Activated T-cell treated with anti-CD3 and anti-CD28 coated beads for 48 hours (primary cell): ENCODE measurements around the gene PDE6A.
"Not testable (repeated sequence)": the region's sequence is repeated elsewhere in the genome, so short reads cannot be mapped to it uniquely, and the experiment has no call there.

Experiments
- DNase-seq: peaks from one replicate; pipeline ENCODE4 v3.0.0-alpha.2; 2020; ENCODE audit warnings: low read depth

The PDE6A gene

GRCh38 chr5:149951138-149951749 lies 6.7 kb upstream of the PDE6A start:
- DNase-seq = no peak

- no peak for DNase-seq
Observed at GRCh38 chr5:149948993-149949392, 4.4 kb upstream of the PDE6A start.

- DNase-seq = no peak
Observed at GRCh38 chr5:149946118-149946517, 1.5 kb upstream of the PDE6A start.

GRCh38 chr5:149943177-149943949 lies 1.2 kb downstream of the PDE6A start:
- DNase-seq = not testable (repeated sequence)

- not testable (repeated sequence) for DNase-seq
Observed at GRCh38 chr5:149942741-149943169, 1.8 kb downstream of the PDE6A start.

- DNase-seq = no peak
Observed at GRCh38 chr5:149942199-149942598, 2.4 kb downstream of the PDE6A start.

- DNase-seq = no peak
Observed at GRCh38 chr5:149941795-149942194, 2.8 kb downstream of the PDE6A start.

- no peak for DNase-seq
Observed at GRCh38 chr5:149940941-149941644, 3.5 kb downstream of the PDE6A start.

GRCh38 chr5:149940077-149940574 lies 4.5 kb downstream of the PDE6A start:
- no peak for DNase-seq

- DNase-seq = no peak
Observed at GRCh38 chr5:149939546-149939945, 5.0 kb downstream of the PDE6A start.

- DNase-seq = no peak
Observed at GRCh38 chr5:149938791-149939358, 5.7 kb downstream of the PDE6A start.

- DNase-seq = no peak
Observed at GRCh38 chr5:149938279-149938678, 6.3 kb downstream of the PDE6A start.

GRCh38 chr5:149937610-149938009 lies 7.0 kb downstream of the PDE6A start:
- DNase-seq = no peak

- DNase-seq = no peak
Observed at GRCh38 chr5:149936700-149937091, 7.9 kb downstream of the PDE6A start.

- no peak for DNase-seq
Observed at GRCh38 chr5:149936044-149936699, 8.4 kb downstream of the PDE6A start.

GRCh38 chr5:149935431-149935901 lies 9.1 kb downstream of the PDE6A start:
- no peak for DNase-seq

- DNase-seq = no peak
Observed at GRCh38 chr5:149932445-149933350, 11.9 kb downstream of the PDE6A start.

GRCh38 chr5:149931992-149932436 lies 12.6 kb downstream of the PDE6A start:
- no peak for DNase-seq

GRCh38 chr5:149930749-149931574 lies 13.6 kb downstream of the PDE6A start:
- DNase-seq = no peak
